HepG2 (cell line): ENCODE data around the gene ARHGAP26. TPM values are rescaled to one million over a fixed set of nuclear protein-coding genes. Genes with fewer than 3 reads are reported as not detected.
A peak's percentile ranks its signal among the peaks of the same experiment; 100 is the strongest.

Experiments used
- ERF ChIP-seq: IDR thresholded peaks from 2 replicates; pipeline ENCODE4 v1.6.1; 2018; ENCODE audit warnings: missing biosample characterization, missing genetic modification reagents
- GABPB1 ChIP-seq: IDR thresholded peaks from 2 replicates; pipeline ENCODE4 v1.6.1; 2016; ENCODE audit warnings: mild to moderate bottlenecking, missing genetic modification reagents, moderate library complexity, missing compliant biosample characterization
- HNF1A ChIP-seq, 2 experiments: sonication (generic) in 1 of 2; formaldehyde crosslinking in 1 of 2; IDR thresholded peaks; 2 replicates each; pipeline versions ENCODE4 v1.4.0 to v1.6.1; 2016 to 2020; ENCODE audit warnings: borderline replicate concordance in 1 of 2, low read depth in 1 of 2, mild to moderate bottlenecking in 1 of 2, missing genetic modification reagents in 1 of 2
- HNRNPH1 ChIP-seq: fragments of 200-400 bp; formaldehyde crosslinking; optimal IDR thresholded peaks from 2 replicates; pipeline ENCODE3; 2017; ENCODE audit warnings: mild to moderate bottlenecking, low read depth, low read length
- IKZF1 ChIP-seq: fragments of 450-650 bp; IDR thresholded peaks from 2 replicates; pipeline ENCODE4 v1.7.1; 2016
- MED1 ChIP-seq: sonication (generic); formaldehyde crosslinking; IDR thresholded peaks from 2 replicates; pipeline ENCODE4 v1.4.0; 2020; ENCODE audit warnings: missing genetic modification reagents
- PAX8 ChIP-seq: sonication (generic); formaldehyde crosslinking; IDR thresholded peaks from 2 replicates; pipeline ENCODE4 v1.8.0; 2022; ENCODE audit warnings: mild to moderate bottlenecking, missing genetic modification reagents, borderline replicate concordance
- SCMH1 ChIP-seq: sonication (generic); formaldehyde crosslinking; IDR thresholded peaks from 2 replicates; pipeline ENCODE4 v1.9.0; 2021; ENCODE audit warnings: missing genetic modification reagents, mild to moderate bottlenecking, borderline replicate concordance
- SRY ChIP-seq: sonication (generic); formaldehyde crosslinking; IDR thresholded peaks from 2 replicates; pipeline ENCODE4 v1.8.0; 2022; ENCODE audit warnings: mild to moderate bottlenecking, missing genetic modification reagents
- THAP9 ChIP-seq: sonication (generic); formaldehyde crosslinking; IDR thresholded peaks from 2 replicates; pipeline ENCODE4; 2020; ENCODE audit warnings: missing genetic modification reagents, mild to moderate bottlenecking, borderline replicate concordance
- ZBTB37 ChIP-seq: sonication (generic); formaldehyde crosslinking; IDR thresholded peaks from 2 replicates; pipeline ENCODE4 v1.4.0; 2020; ENCODE audit warnings: mild to moderate bottlenecking, missing genetic modification reagents
- ZBTB39 ChIP-seq: sonication (generic); formaldehyde crosslinking; IDR thresholded peaks from 2 replicates; pipeline ENCODE4 v1.5.0; 2020; ENCODE audit warnings: missing genetic modification reagents
- ZNF251 ChIP-seq: sonication (generic); formaldehyde crosslinking; IDR thresholded peaks from 2 replicates; pipeline ENCODE4 v1.9.0; 2021; ENCODE audit warnings: mild to moderate bottlenecking, missing genetic modification reagents
- ZNF282 ChIP-seq: fragments of 450-650 bp; IDR thresholded peaks from 2 replicates; pipeline ENCODE4 v1.6.1; 2018; ENCODE audit not compliant: partially characterized antibody
- ZNF296 ChIP-seq: sonication (generic); formaldehyde crosslinking; conservative IDR thresholded peaks from 2 replicates; pipeline ENCODE4 v1.5.0; 2020; ENCODE audit warnings: mild to moderate bottlenecking, missing genetic modification reagents
- ZNF30 ChIP-seq: sonication (generic); formaldehyde crosslinking; IDR thresholded peaks from 2 replicates; pipeline ENCODE4 v1.5.0; 2020; ENCODE audit warnings: mild to moderate bottlenecking, missing genetic modification reagents
- ZNF550 ChIP-seq: sonication (generic); formaldehyde crosslinking; IDR thresholded peaks from 2 replicates; pipeline ENCODE4 v1.4.0; 2020; ENCODE audit warnings: mild to moderate bottlenecking, missing genetic modification reagents, borderline replicate concordance
- ZNF629 ChIP-seq: sonication (generic); formaldehyde crosslinking; conservative IDR thresholded peaks from 2 replicates; pipeline ENCODE4 v1.5.0; 2020; ENCODE audit warnings: missing genetic modification reagents
- polyA plus RNA-seq, 8 experiments: library from polyadenylated mRNA; depleted of rRNA in 3 of 8; stranded (reverse) in 7 of 8; unstranded in 1 of 8; fragments of >200 nt; fragmentation: Illumina TruSeq in 4 of 8; extraction: Trizol in 4 of 8; gene quantifications; 2 replicates each; pipeline versions ENCODE4 v1.2.1 to v1.2.3, GENCODE V29; 2011 to 2016; ENCODE audit warnings: low read depth in 4 of 8, missing spikeins in 1 of 8, mixed read lengths in 1 of 8; ENCODE audit not compliant: insufficient read depth in 1 of 8
- total RNA-seq, 5 experiments: library from RNA; depleted of rRNA; stranded (reverse); fragments of >200 nt; fragmentation: Illumina TruSeq; extraction: Trizol; gene quantifications; 2 replicates each; pipeline ENCODE4 v1.2.3, GENCODE V29; 2016; ENCODE audit warnings: low read depth in 1 of 5

ARHGAP26 gene
- total and polyA plus RNA-seq, 2 of the 13 experiments (the other 11 are each of a cell fraction or from before 2014, with no cell fraction given) = 9.6 to 18.2 TPM

- no peak; the same call in 1 of the 2 replicates for TF ChIP-seq THAP9
- no peak for TF ChIP-seq SRY (CRISPR knock-in tag)
- TF ChIP-seq HNF1A (IDR thresholded peaks at IDR 0.05; ENCODE audit: low read depth) = peak; percentile 71; the same call in 1 of the 2 replicates
- TF ChIP-seq HNF1A (CRISPR knock-in tag; IDR thresholded peaks at IDR 0.05; ENCODE audit: borderline replicate concordance) = peak; percentile 90
- TF ChIP-seq ERF (CRISPR knock-in tag) = peak; percentile 97
- TF ChIP-seq PAX8 = no peak
- no peak for TF ChIP-seq ZNF296 (CRISPR knock-in tag)
- no peak for TF ChIP-seq ZNF282
- no peak for TF ChIP-seq ZNF30 (CRISPR knock-in tag)
- TF ChIP-seq ZNF251 (CRISPR knock-in tag) = no peak
- peak; percentile 32 for TF ChIP-seq ZNF629 (CRISPR knock-in tag)
- peak; percentile 97 for TF ChIP-seq MED1 (CRISPR knock-in tag)
- TF ChIP-seq ZBTB39 (CRISPR knock-in tag) = 0 out of 2 replicates have a peak, but pooled peaks have one; percentile 59
- TF ChIP-seq SCMH1 (CRISPR knock-in tag) = no peak
- TF ChIP-seq GABPB1 (CRISPR knock-in tag) = peak; percentile 68
- TF ChIP-seq IKZF1 = no peak
- no peak for TF ChIP-seq ZNF550 (CRISPR knock-in tag)
- TF ChIP-seq ZBTB37 = peak; percentile 77; the same call in 1 of the 2 replicates
- TF ChIP-seq HNRNPH1 = no peak
Measured at GRCh38 chr5:142807372-142807911, 37.3 kb downstream of the ARHGAP26 start (continued).
